B cell (primary cell): ENCODE measurements around the gene SLC12A1. TPM values are rescaled to one million over a fixed set of nuclear protein-coding genes. Genes with fewer than 3 reads are reported as not detected.

Experiments
- ATAC-seq: fragments of 200-7000 bp; cut with Tn5 transposase; one replicate; pipeline ENCODE4 v1.10.0; 2021; ENCODE audit warnings: low read depth, mild to moderate bottlenecking, moderate number of reproducible peaks, moderate library complexity
- CTCF ChIA-PET: fragments of 350-600 bp; sonication (Branson Sonifier 250); formaldehyde crosslinking; loops from one replicate; lab custom pipeline; 2021; ENCODE audit warnings: antibody characterized with exemption, inconsistent platforms; lab: Charles Lee
- POLR2A ChIA-PET: fragments of 350-600 bp; sonication (Branson Sonifier 250); formaldehyde crosslinking; loops from one replicate; lab custom pipeline; 2021; ENCODE audit warnings: antibody characterized with exemption; lab: Charles Lee
- DNase-seq: peaks from one replicate; pipeline ENCODE4 v3.0.0; 2013
- H2AFZ ChIP-seq: 2 replicates; pipeline ENCODE4 v1.6.1; 2012; ENCODE audit warnings: mild to moderate bottlenecking, low read depth, low read length; ENCODE audit not compliant: insufficient read depth, poor library complexity, severe bottlenecking
- H3K27ac ChIP-seq, 2 donors: 1 replicate in 1 of 2; 2 replicates in 1 of 2; pipeline ENCODE4 v1.5.1; 2012 to 2013; ENCODE audit warnings: low read length in 2 of 2, mild to moderate bottlenecking in 2 of 2, moderate library complexity in 1 of 2
- H3K27me3 ChIP-seq, 4 experiments: fragments of 200-600 bp in 1 of 4; sonication (generic) in 1 of 4; replicated peaks in 1 of 4; 1 replicate in 2 of 4; 2 replicates in 2 of 4; pipeline versions ENCODE4 v1.6.1 to v1.7.0; 2013 to 2016; ENCODE audit warnings: low read length in 3 of 4, mild to moderate bottlenecking in 2 of 4, mixed read lengths in 1 of 4, moderate library complexity in 1 of 4; ENCODE audit not compliant: insufficient read depth in 4 of 4, control insufficient read depth in 3 of 4; ENCODE audit errors: control extremely low read depth in 1 of 4
- H3K36me3 ChIP-seq, 2 experiments: replicated peaks in 1 of 2; 1 replicate in 1 of 2; 2 replicates in 1 of 2; pipeline versions ENCODE4 v1.6.1 to v1.7.1; 2013; ENCODE audit warnings: low read length in 1 of 2; ENCODE audit not compliant: insufficient read depth in 2 of 2, control insufficient read depth in 1 of 2; ENCODE audit errors: control extremely low read depth in 1 of 2, extremely low read depth in 1 of 2
- H3K4me1 ChIP-seq, 2 donors: fragments of 200-600 bp in 1 of 2; sonication (generic) in 1 of 2; 1 replicate in 1 of 2; 2 replicates in 1 of 2; pipeline versions ENCODE4 v1.5.1 to v1.6.1; 2013 to 2017; ENCODE audit warnings: low read length in 2 of 2; ENCODE audit not compliant: control insufficient read depth in 2 of 2, insufficient read depth in 2 of 2
- H3K4me2 ChIP-seq: replicated peaks from 2 replicates; pipeline ENCODE3; 2012; ENCODE audit warnings: mild to moderate bottlenecking, low read depth, low read length; ENCODE audit not compliant: poor library complexity, severe bottlenecking
- H3K4me3 ChIP-seq, 5 experiments: fragments of 200-600 bp in 1 of 5; sonication (generic) in 1 of 5; 1 replicate in 3 of 5; 2 replicates in 2 of 5; pipeline versions ENCODE4 v1.5.1 to v1.7.0; 2011 to 2016; ENCODE audit warnings: low read length in 4 of 5, mild to moderate bottlenecking in 4 of 5, low read depth in 2 of 5, control low read depth in 1 of 5, moderate library complexity in 1 of 5; ENCODE audit not compliant: insufficient read depth in 1 of 5; ENCODE audit errors: control extremely low read depth in 1 of 5, extremely low read depth in 1 of 5
- H3K79me2 ChIP-seq: fragments of 200-600 bp; sonication (generic); one replicate; pipeline ENCODE4 v1.6.0; 2016; ENCODE audit warnings: low read length; ENCODE audit not compliant: control insufficient read depth, insufficient read depth
- H3K9ac ChIP-seq: fragments of 200-600 bp; sonication (generic); 2 replicates; pipeline ENCODE4 v1.6.1; 2017; ENCODE audit warnings: mild to moderate bottlenecking, low read length, moderate library complexity
- H3K9me3 ChIP-seq, 3 donors: one replicate each; pipeline versions ENCODE4 v1.6.1 to v1.7.1; 2013; ENCODE audit warnings: low read length in 2 of 3; ENCODE audit not compliant: control insufficient read depth in 2 of 3, insufficient read depth in 1 of 3; ENCODE audit errors: control extremely low read depth in 1 of 3
- H4K20me1 ChIP-seq: 2 replicates; pipeline ENCODE4 v1.6.0; 2012; ENCODE audit warnings: mild to moderate bottlenecking, low read length; ENCODE audit not compliant: insufficient read depth, control insufficient read depth, poor library complexity, severe bottlenecking
- H3K27ac Mint-ChIP-seq: one replicate; pipeline ENCODE4 v1.8.0; 2021; ENCODE audit warnings: mixed read lengths
- H3K27me3 Mint-ChIP-seq: one replicate; pipeline ENCODE4 v1.8.0; 2021; ENCODE audit warnings: mixed read lengths
- H3K4me1 Mint-ChIP-seq: one replicate; pipeline ENCODE4 v1.8.0; 2021; ENCODE audit warnings: mixed read lengths
- H3K4me3 Mint-ChIP-seq: one replicate; pipeline ENCODE4 v1.8.0; 2021; ENCODE audit warnings: mixed read lengths
- H3K9me3 Mint-ChIP-seq: one replicate; pipeline ENCODE4 v1.8.0; 2022; ENCODE audit warnings: mixed read lengths; ENCODE audit not compliant: insufficient read depth
- CTCF ChIP-seq: fragments of 200-600 bp; IDR thresholded peaks from one replicate; pipeline ENCODE4 v1.8.0; 2022; ENCODE audit warnings: antibody characterized with exemption, mild to moderate bottlenecking
- EZH2 ChIP-seq: IDR thresholded peaks from 2 replicates; pipeline ENCODE4 v1.6.1; 2012; ENCODE audit warnings: borderline replicate concordance, low read depth, mild to moderate bottlenecking, moderate library complexity, low read length; ENCODE audit not compliant: insufficient read depth, poor library complexity, severe bottlenecking
- WGBS: methylation state at CpG from one replicate; pipeline ENCODE4 v1.1.5; 2013; ENCODE audit warnings: missing lambda C conversion rate; ENCODE audit not compliant: insufficient coverage; 5-methylcytosine and 5-hydroxymethylcytosine counted together
- intact Hi-C: fragments of 100-400 bp; cut with micrococcal nuclease; formaldehyde crosslinking; loops from one replicate; pipeline ENCODE4 v1.10.0; 2022
- polyA plus RNA-seq: library from polyadenylated mRNA; depleted of rRNA; stranded (reverse); fragments of >200 nt; gene quantifications from 2 replicates; pipeline ENCODE4 v1.2.3, GENCODE V29; 2012
- total RNA-seq, 2 donors: library from RNA; stranded (reverse); fragments of 120-200 nt in 1 of 2; gene quantifications; 1 replicate in 1 of 2; 2 replicates in 1 of 2; pipeline versions ENCODE4 v1.2.3 to v1.2.4, GENCODE V29; 2013 to 2022

Gene SLC12A1
- total and polyA plus RNA-seq, 2 donors (not counting 1 experiment from before 2014, with no cell fraction given): not detected

- Mint-ChIP-seq H3K4me3 (peak overlapping the region; percentile 37), H3K27ac (no peak overlapping the region)
Observed at GRCh38 chr15:48285329-48286214, 79.5 kb downstream of the SLC12A1 start.

More at GRCh38 chr15:48285329-48286214, 79.5 kb downstream of the SLC12A1 start:
- peak overlapping the region; percentile 32 for H3K4me2 ChIP-seq
- no peak overlapping the region for H3K27ac ChIP-seq
- H3K27me3 Mint-ChIP-seq: no peaks in the 10 kb centered on the region
- no peak overlapping the region for H3K4me3 ChIP-seq
- no peaks in the 10 kb centered on the region for H3K27me3 ChIP-seq
- no peaks in the 10 kb centered on the region for H3K79me2 ChIP-seq
- DNase-seq: peak; percentile 68
- H3K9me3 Mint-ChIP-seq: no peaks in the 10 kb centered on the region
- H4K20me1 ChIP-seq: no peaks in the 10 kb centered on the region
- TF ChIP-seq CTCF: peak; percentile 87
- TF ChIP-seq EZH2: no peak
- peak; percentile 63 for ATAC-seq
- H3K4me1 Mint-ChIP-seq: peaks cover 6% of the 10 kb centered on the region
- ChIA-PET POLR2A (no interaction called here), CTCF (interaction anchor here (0.6 to 5.0 kb wide), 18 partner anchors 9 to 1976 kb away, joined by 3 to 38 read pairs (median 4); no protein-coding TSS in a partner anchor)
- H3K9me3 ChIP-seq: no peaks in the 10 kb centered on the region
- peak overlapping the region; percentile 21 for H3K9ac ChIP-seq
- peak overlapping the region; percentile 51 for H2AFZ ChIP-seq
- intact Hi-C loops: no loop called here
- peaks cover 3% of the 10 kb centered on the region in 2 donors for H3K4me1 ChIP-seq
- no peaks in the 10 kb centered on the region for H3K36me3 ChIP-seq
- 16% methylated on average over 5 of the region's 14 CpGs for WGBS
